SK-N-SH treated with all-trans-retinoic acid at 6 μM for 48 hours (cell line): ENCODE data around the gene JAM2.

Experiments used
- ATAC-seq: fragments of 200-7000 bp; cut with Tn5 transposase; 3 replicates; pipeline ENCODE4 v1.9.1; 2020; ENCODE audit warnings: mild to moderate bottlenecking, moderate library complexity
- ARNTL ChIP-seq: fragments of 450-650 bp; formaldehyde crosslinking; IDR thresholded peaks from 2 replicates; pipeline ENCODE4 v1.5.0; 2020; ENCODE audit warnings: low read depth, mild to moderate bottlenecking, moderate library complexity, borderline replicate concordance
- BACH2 ChIP-seq: fragments of 250-450 bp; sonication (Bioruptor Pico); IDR thresholded peaks from 2 replicates; pipeline ENCODE4 v1.9.0; 2021; ENCODE audit warnings: mild to moderate bottlenecking, borderline replicate concordance
- CSDC2 ChIP-seq: fragments of 250-450 bp; sonication (Bioruptor Pico); IDR thresholded peaks from 2 replicates; pipeline ENCODE4 v1.5.0; 2020; ENCODE audit warnings: mild to moderate bottlenecking, moderate library complexity
- ESRRG ChIP-seq: fragments of 250-450 bp; sonication (Bioruptor Pico); IDR thresholded peaks from 2 replicates; pipeline ENCODE4 v1.6.1; 2021; ENCODE audit warnings: mild to moderate bottlenecking
- GLIS3 ChIP-seq: fragments of 250-450 bp; sonication (Bioruptor Pico); IDR thresholded peaks from 2 replicates; pipeline ENCODE4 v1.5.0; 2020; ENCODE audit warnings: mild to moderate bottlenecking, moderate library complexity
- ISL1 ChIP-seq: fragments of 250-450 bp; sonication (Bioruptor Pico); IDR thresholded peaks from 2 replicates; pipeline ENCODE4 v2.1.2; 2022; ENCODE audit warnings: mild to moderate bottlenecking, moderate library complexity
- OSR1 ChIP-seq: fragments of 250-450 bp; sonication (Bioruptor Pico); IDR thresholded peaks from 2 replicates; pipeline ENCODE4 v1.8.0; 2022; ENCODE audit warnings: moderate library complexity, mild to moderate bottlenecking, inconsistent platforms
- PPARA ChIP-seq: fragments of 250-450 bp; sonication (Bioruptor Pico); IDR thresholded peaks from 2 replicates; pipeline ENCODE4 v1.5.0; 2020; ENCODE audit warnings: mild to moderate bottlenecking, borderline replicate concordance
- RARB ChIP-seq: fragments of 250-450 bp; sonication (Bioruptor Pico); IDR thresholded peaks from 2 replicates; pipeline ENCODE4 v1.8.0; 2021; ENCODE audit warnings: mild to moderate bottlenecking, moderate library complexity
- TCF4 ChIP-seq: fragments of 250-450 bp; sonication (Bioruptor Pico); IDR thresholded peaks from 2 replicates; pipeline ENCODE4 v1.8.0; 2021; ENCODE audit warnings: mild to moderate bottlenecking, moderate library complexity, borderline replicate concordance
- TOX ChIP-seq: fragments of 250-450 bp; sonication (Bioruptor Pico); IDR thresholded peaks from 2 replicates; pipeline ENCODE4 v1.8.0; 2021; ENCODE audit warnings: mild to moderate bottlenecking, moderate library complexity, borderline replicate concordance
- ZC3H10 ChIP-seq: fragments of 250-450 bp; sonication (Bioruptor Pico); IDR thresholded peaks from 2 replicates; pipeline ENCODE4 v1.5.1; 2021; ENCODE audit warnings: mild to moderate bottlenecking, moderate library complexity
- ZFP3 ChIP-seq: fragments of 250-450 bp; sonication (Bioruptor Pico); IDR thresholded peaks from 2 replicates; pipeline ENCODE4 v1.5.0; 2020; ENCODE audit warnings: mild to moderate bottlenecking, moderate library complexity
- ZFP30 ChIP-seq: fragments of 450-650 bp; formaldehyde crosslinking; IDR thresholded peaks from 2 replicates; pipeline ENCODE4 v1.5.0; 2022; ENCODE audit warnings: mild to moderate bottlenecking, moderate library complexity
- ZNF565 ChIP-seq: fragments of 450-650 bp; formaldehyde crosslinking; conservative IDR thresholded peaks from 2 replicates; pipeline ENCODE4 v1.5.0; 2020; ENCODE audit warnings: low read depth, mild to moderate bottlenecking, moderate library complexity
- ZNF70 ChIP-seq: fragments of 450-650 bp; formaldehyde crosslinking; IDR thresholded peaks from 2 replicates; pipeline ENCODE4 v1.5.0; 2020; ENCODE audit warnings: mild to moderate bottlenecking, moderate library complexity
- ZNF8 ChIP-seq: fragments of 450-650 bp; formaldehyde crosslinking; IDR thresholded peaks from 2 replicates; pipeline ENCODE4 v1.5.0; 2020; ENCODE audit warnings: mild to moderate bottlenecking, moderate library complexity
- TF ChIP-seq, protein P1 (sequence below): fragments of 250-450 bp; sonication (Bioruptor Pico); IDR thresholded peaks from 2 replicates; pipeline ENCODE4 v1.8.0; 2020; ENCODE audit warnings: mild to moderate bottlenecking, moderate library complexity, borderline replicate concordance
- TF ChIP-seq, protein P2 (sequence below): fragments of 250-450 bp; sonication (Bioruptor Pico); IDR thresholded peaks from 2 replicates; pipeline ENCODE4 v1.8.0; 2021; ENCODE audit warnings: low read depth, mild to moderate bottlenecking, moderate library complexity, borderline replicate concordance
- TF ChIP-seq, protein P3 (sequence below): fragments of 250-450 bp; sonication (Bioruptor Pico); IDR thresholded peaks from 2 replicates; pipeline ENCODE4 v1.5.0; 2020; ENCODE audit warnings: mild to moderate bottlenecking, moderate library complexity
- TF ChIP-seq, protein P4 (sequence below): fragments of 250-450 bp; sonication (Bioruptor Pico); IDR thresholded peaks from 2 replicates; pipeline ENCODE4 v1.5.1; 2020; ENCODE audit warnings: low read depth, mild to moderate bottlenecking, moderate library complexity

The JAM2 gene

GRCh38 chr21:25647647-25648046 is 8.6 kb downstream of the JAM2 start:
- TF ChIP-seq GLIS3: no peak
- TF ChIP-seq ZFP3 (CRISPR knock-in tag): no peak
- TF ChIP-seq OSR1: no peak
- no peak for TF ChIP-seq BACH2 (CRISPR knock-in tag)
- TF ChIP-seq, protein P1, sequence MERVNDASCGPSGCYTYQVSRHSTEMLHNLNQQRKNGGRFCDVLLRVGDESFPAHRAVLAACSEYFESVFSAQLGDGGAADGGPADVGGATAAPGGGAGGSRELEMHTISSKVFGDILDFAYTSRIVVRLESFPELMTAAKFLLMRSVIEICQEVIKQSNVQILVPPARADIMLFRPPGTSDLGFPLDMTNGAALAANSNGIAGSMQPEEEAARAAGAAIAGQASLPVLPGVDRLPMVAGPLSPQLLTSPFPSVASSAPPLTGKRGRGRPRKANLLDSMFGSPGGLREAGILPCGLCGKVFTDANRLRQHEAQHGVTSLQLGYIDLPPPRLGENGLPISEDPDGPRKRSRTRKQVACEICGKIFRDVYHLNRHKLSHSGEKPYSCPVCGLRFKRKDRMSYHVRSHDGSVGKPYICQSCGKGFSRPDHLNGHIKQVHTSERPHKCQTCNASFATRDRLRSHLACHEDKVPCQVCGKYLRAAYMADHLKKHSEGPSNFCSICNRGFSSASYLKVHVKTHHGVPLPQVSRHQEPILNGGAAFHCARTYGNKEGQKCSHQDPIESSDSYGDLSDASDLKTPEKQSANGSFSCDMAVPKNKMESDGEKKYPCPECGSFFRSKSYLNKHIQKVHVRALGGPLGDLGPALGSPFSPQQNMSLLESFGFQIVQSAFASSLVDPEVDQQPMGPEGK: no peak
- no peak for TF ChIP-seq ZNF8 (CRISPR knock-in tag)
- TF ChIP-seq PPARA (CRISPR knock-in tag): no peak
- TF ChIP-seq ZC3H10 (CRISPR knock-in tag): no peak
- no peak for TF ChIP-seq ESRRG (CRISPR knock-in tag)
- no peak for TF ChIP-seq ARNTL (CRISPR knock-in tag)
- TF ChIP-seq, protein P2, sequence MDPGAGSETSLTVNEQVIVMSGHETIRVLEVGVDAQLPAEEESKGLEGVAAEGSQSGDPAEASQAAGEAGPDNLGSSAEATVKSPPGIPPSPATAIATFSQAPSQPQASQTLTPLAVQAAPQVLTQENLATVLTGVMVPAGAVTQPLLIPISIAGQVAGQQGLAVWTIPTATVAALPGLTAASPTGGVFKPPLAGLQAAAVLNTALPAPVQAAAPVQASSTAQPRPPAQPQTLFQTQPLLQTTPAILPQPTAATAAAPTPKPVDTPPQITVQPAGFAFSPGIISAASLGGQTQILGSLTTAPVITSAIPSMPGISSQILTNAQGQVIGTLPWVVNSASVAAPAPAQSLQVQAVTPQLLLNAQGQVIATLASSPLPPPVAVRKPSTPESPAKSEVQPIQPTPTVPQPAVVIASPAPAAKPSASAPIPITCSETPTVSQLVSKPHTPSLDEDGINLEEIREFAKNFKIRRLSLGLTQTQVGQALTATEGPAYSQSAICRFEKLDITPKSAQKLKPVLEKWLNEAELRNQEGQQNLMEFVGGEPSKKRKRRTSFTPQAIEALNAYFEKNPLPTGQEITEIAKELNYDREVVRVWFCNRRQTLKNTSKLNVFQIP (CRISPR knock-in tag): no peak
- TF ChIP-seq, protein P3, sequence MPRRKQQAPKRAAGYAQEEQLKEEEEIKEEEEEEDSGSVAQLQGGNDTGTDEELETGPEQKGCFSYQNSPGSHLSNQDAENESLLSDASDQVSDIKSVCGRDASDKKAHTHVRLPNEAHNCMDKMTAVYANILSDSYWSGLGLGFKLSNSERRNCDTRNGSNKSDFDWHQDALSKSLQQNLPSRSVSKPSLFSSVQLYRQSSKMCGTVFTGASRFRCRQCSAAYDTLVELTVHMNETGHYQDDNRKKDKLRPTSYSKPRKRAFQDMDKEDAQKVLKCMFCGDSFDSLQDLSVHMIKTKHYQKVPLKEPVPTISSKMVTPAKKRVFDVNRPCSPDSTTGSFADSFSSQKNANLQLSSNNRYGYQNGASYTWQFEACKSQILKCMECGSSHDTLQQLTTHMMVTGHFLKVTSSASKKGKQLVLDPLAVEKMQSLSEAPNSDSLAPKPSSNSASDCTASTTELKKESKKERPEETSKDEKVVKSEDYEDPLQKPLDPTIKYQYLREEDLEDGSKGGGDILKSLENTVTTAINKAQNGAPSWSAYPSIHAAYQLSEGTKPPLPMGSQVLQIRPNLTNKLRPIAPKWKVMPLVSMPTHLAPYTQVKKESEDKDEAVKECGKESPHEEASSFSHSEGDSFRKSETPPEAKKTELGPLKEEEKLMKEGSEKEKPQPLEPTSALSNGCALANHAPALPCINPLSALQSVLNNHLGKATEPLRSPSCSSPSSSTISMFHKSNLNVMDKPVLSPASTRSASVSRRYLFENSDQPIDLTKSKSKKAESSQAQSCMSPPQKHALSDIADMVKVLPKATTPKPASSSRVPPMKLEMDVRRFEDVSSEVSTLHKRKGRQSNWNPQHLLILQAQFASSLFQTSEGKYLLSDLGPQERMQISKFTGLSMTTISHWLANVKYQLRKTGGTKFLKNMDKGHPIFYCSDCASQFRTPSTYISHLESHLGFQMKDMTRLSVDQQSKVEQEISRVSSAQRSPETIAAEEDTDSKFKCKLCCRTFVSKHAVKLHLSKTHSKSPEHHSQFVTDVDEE (CRISPR knock-in tag): no peak
- TF ChIP-seq CSDC2: no peak
- TF ChIP-seq, protein P4, sequence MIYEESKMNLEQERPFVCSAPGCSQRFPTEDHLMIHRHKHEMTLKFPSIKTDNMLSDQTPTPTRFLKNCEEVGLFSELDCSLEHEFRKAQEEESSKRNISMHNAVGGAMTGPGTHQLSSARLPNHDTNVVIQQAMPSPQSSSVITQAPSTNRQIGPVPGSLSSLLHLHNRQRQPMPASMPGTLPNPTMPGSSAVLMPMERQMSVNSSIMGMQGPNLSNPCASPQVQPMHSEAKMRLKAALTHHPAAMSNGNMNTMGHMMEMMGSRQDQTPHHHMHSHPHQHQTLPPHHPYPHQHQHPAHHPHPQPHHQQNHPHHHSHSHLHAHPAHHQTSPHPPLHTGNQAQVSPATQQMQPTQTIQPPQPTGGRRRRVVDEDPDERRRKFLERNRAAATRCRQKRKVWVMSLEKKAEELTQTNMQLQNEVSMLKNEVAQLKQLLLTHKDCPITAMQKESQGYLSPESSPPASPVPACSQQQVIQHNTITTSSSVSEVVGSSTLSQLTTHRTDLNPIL: no peak
- no peak for TF ChIP-seq TOX (CRISPR knock-in tag)
- TF ChIP-seq RARB: no peak
- TF ChIP-seq ZNF70 (CRISPR knock-in tag): no peak
- no peak for TF ChIP-seq ZNF565 (CRISPR knock-in tag)
- no peak for ATAC-seq

GRCh38 chr21:25649146-25649545 is 10.1 kb downstream of the JAM2 start:
- ATAC-seq: no peak
- TF ChIP-seq GLIS3 (no peak), ZNF8 (CRISPR knock-in tag) (no peak), ZNF70 (CRISPR knock-in tag) (no peak), ISL1 (no peak), CSDC2 (no peak), ZFP3 (CRISPR knock-in tag) (no peak), ZFP30 (CRISPR knock-in tag) (no peak)
- TF ChIP-seq, protein P4: no peak

DNA sequence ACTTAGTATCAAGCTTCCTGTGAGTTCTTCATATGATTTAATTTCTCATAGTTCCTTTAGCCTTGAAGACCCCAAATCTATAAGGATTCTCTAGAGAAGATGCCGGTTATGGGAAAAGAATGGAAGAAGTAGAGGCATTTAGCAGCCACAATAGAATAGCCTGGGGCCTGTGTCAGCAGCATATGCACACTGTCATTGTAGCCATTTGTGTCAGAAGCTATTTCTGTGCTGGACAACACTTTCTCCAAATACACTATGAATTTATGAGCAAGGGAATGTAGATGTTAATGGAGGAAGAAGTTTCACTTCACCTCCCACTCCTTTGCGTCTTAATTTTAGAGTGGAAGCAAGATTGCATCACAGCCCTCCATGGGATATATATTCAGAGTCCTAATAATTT is 17.4 kb downstream of the JAM2 start:
- TF ChIP-seq TCF4: no peak
- no peak for TF ChIP-seq OSR1
- no peak for TF ChIP-seq PPARA (CRISPR knock-in tag)
- TF ChIP-seq ZNF70 (CRISPR knock-in tag): no peak
- no peak for TF ChIP-seq ISL1
- no peak for TF ChIP-seq CSDC2
- TF ChIP-seq, protein P1: no peak
- no peak for TF ChIP-seq ESRRG (CRISPR knock-in tag)
- TF ChIP-seq, all 23 proteins: peak for 0
- ATAC-seq: no peak
